ENCODE measurements around the gene CYP24A1.

CYP24A1 gene

GRCh38 chr20:54116550-54117235, 57.1 kb downstream of the CYP24A1 start:
- no peak overlapping the region for H3K4me3 ChIP-seq
- H3K36me3 ChIP-seq: no peaks in the 10 kb centered on the region
- TF ChIP-seq Cebpa-rat (IDR thresholded peaks at IDR 0.05): no peak
- no peak overlapping the region for H3K27ac ChIP-seq
- 0 out of 2 replicates have a peak, but pooled peaks cover under 1% of the 10 kb centered on the region for H3K9me3 ChIP-seq
- no peaks in the 10 kb centered on the region for H3K4me1 ChIP-seq
- no peak overlapping the region for H3K9ac ChIP-seq
- no peaks in the 10 kb centered on the region for H3K27me3 ChIP-seq
- H3K4me2 ChIP-seq: no peak overlapping the region
- H4K20me1 ChIP-seq: no peaks in the 10 kb centered on the region

DNA sequence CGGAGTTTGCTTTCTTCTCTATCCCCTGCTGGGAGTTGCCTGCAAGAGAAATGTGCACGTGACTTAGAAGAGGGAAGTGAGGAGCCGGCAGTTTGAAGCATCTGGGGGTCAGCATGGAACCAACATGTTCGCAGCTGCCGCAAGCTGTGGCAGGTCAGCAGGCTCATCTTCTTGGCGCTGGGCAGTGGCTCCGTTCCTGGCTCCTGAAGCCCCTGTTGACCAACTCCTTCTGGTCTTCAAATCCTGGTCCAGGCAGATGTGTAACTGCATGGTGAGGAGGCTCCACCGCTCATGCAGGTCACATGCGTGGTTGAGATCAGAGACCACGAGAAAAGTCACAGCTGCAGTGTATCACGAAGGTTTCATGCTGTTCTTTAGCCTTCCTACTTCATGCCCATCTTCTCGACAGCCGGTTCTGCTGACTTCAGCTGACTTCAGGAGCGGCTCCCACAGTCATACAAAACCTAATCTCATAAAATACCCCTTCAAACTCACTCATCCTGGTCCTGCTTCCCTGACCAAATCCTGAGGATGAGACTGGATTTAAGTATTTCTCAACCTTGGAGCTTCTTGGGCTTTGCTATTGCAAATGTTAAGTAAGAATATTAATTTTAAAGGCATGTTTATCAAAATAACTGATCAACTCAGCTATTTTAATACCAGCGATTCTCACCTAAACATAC, 58.5 kb downstream of the CYP24A1 start:
- no peaks in the 10 kb centered on the region for H4K20me1 ChIP-seq
- no peak overlapping the region for H3K4me3 ChIP-seq
- no peaks in the 10 kb centered on the region for H3K27me3 ChIP-seq

DNA sequence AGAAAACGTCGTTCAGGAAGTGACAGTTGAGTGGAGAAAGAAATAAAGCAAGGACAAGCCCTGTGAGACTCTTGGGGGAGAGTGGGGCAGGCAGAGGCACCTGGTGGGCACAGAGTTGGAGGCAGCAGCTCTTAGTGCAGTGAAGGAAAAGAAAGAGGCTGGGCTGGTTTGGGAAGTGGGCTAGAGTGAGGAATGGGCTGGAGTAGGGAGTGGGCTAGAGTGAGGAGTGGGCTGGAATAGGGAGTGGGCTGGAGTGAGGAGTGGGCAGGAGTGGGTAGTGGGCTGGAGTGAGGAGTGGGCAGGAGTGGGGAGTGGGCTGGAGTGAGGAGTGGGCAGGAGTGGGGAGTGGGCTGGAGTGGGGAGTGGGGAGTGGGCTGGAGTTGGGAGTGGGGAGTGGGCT, 59.7 kb downstream of the CYP24A1 start:
- Histone ChIP-seq H3K4me2 (no peak overlapping the region), H3K4me1 (no peaks in the 10 kb centered on the region), H3K4me3 (no peak overlapping the region), H4K20me1 (no peaks in the 10 kb centered on the region), H3K9me3 (peaks cover 7% of the 10 kb centered on the region; the same call in 1 of the 2 replicates), H3K36me3 (no peaks in the 10 kb centered on the region), H3K27me3 (no peaks in the 10 kb centered on the region), H3K27ac (no peak overlapping the region), H3K9ac (no peak overlapping the region)
- no peak for TF ChIP-seq Cebpa-rat (IDR thresholded peaks at IDR 0.05)

More for the DNA sequence above, 58.5 kb downstream of the CYP24A1 start:
- TF ChIP-seq Cebpa-rat (IDR thresholded peaks at IDR 0.05): no peak
- Histone ChIP-seq H3K9ac (no peak overlapping the region), H3K9me3 (peaks cover 7% of the 10 kb centered on the region; the same call in 1 of the 2 replicates), H3K36me3 (no peaks in the 10 kb centered on the region), H3K4me2 (no peak overlapping the region), H3K4me1 (no peaks in the 10 kb centered on the region), H3K27ac (no peak overlapping the region)

DNA sequence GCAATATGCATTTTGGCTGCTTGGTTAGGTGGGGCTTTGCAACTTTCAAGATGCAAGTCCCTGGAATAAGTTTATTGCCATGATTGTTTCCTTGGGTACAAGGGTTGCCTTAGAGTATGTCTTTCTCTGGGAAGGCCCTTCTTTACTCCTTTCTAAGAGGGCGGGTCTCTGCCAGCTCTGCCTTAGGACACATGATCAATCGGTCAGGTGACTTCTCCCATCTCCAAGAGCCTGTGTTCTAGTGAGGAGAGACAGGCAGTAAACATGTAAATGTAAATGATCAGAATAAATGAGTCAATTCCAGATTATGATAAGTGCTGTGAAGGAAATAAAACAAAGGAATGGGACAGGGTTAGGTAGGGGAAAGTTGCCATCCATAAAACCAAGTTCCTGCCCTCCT, 60.2 kb downstream of the CYP24A1 start:
- H3K9me3 ChIP-seq: peaks cover 7% of the 10 kb centered on the region; the same call in 1 of the 2 replicates
- no peak for TF ChIP-seq Cebpa-rat (IDR thresholded peaks at IDR 0.05)
- H3K9ac ChIP-seq: no peak overlapping the region
- H3K27me3 ChIP-seq: no peaks in the 10 kb centered on the region
- H3K4me1 ChIP-seq: no peaks in the 10 kb centered on the region
- no peaks in the 10 kb centered on the region for H4K20me1 ChIP-seq
- H3K27ac ChIP-seq: no peak overlapping the region
- no peaks in the 10 kb centered on the region for H3K36me3 ChIP-seq
- H3K4me3 ChIP-seq: no peak overlapping the region
- no peak overlapping the region for H3K4me2 ChIP-seq

GRCh38 chr20:54112221-54112884, 61.4 kb downstream of the CYP24A1 start:
- H3K27me3 ChIP-seq: no peaks in the 10 kb centered on the region
- no peak overlapping the region for H3K27ac ChIP-seq
- TF ChIP-seq Cebpa-rat (IDR thresholded peaks at IDR 0.05): no peak
- peaks cover 7% of the 10 kb centered on the region; the same call in 1 of the 2 replicates for H3K9me3 ChIP-seq
- no peak overlapping the region for H3K4me3 ChIP-seq
- H3K4me1 ChIP-seq: no peaks in the 10 kb centered on the region
- no peak overlapping the region for H3K4me2 ChIP-seq
- no peaks in the 10 kb centered on the region for H3K36me3 ChIP-seq
- no peak overlapping the region for H3K9ac ChIP-seq
- H4K20me1 ChIP-seq: no peaks in the 10 kb centered on the region

- peaks cover 7% of the 10 kb centered on the region; the same call in 1 of the 2 replicates for H3K9me3 ChIP-seq
- H3K27me3 ChIP-seq: no peaks in the 10 kb centered on the region
- no peak for TF ChIP-seq Cebpa-rat (IDR thresholded peaks at IDR 0.05)
- no peaks in the 10 kb centered on the region for H3K36me3 ChIP-seq
- H3K4me2 ChIP-seq: no peak overlapping the region
- no peak overlapping the region for H3K4me3 ChIP-seq
- no peaks in the 10 kb centered on the region for H3K4me1 ChIP-seq
- H4K20me1 ChIP-seq: no peaks in the 10 kb centered on the region
- H3K27ac ChIP-seq: no peak overlapping the region
- no peak overlapping the region for H3K9ac ChIP-seq
Observed at GRCh38 chr20:54111460-54111859, 62.3 kb downstream of the CYP24A1 start.

- Histone ChIP-seq H3K4me3 (no peak overlapping the region), H3K9ac (no peak overlapping the region), H3K9me3 (peaks cover 7% of the 10 kb centered on the region; the same call in 1 of the 2 replicates), H4K20me1 (no peaks in the 10 kb centered on the region), H3K4me1 (no peaks in the 10 kb centered on the region), H3K27me3 (no peaks in the 10 kb centered on the region), H3K27ac (no peak overlapping the region), H3K4me2 (no peak overlapping the region), H3K36me3 (no peaks in the 10 kb centered on the region)
- TF ChIP-seq Cebpa-rat (IDR thresholded peaks at IDR 0.05): no peak
Observed at GRCh38 chr20:54110457-54110856, 63.3 kb downstream of the CYP24A1 start.

DNA sequence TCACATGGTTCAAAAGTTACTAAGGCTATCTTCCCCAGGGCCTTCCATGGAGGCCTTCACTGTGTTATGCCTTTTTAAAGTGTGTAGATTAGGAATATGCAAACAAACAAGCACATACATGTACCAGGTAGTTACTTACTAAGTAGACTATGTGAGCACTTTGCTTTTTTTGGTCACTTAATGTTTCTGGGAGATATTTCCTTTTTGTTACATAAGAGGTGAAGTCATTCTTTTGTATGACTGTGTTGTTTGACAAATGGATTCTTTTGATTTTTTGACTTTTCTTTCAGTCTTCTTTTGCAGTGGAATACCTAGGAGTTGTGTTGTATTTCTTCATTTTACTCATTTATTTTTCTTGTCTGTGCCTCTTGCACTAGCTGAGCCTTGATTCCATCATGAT, 63.7 kb downstream of the CYP24A1 start:
- no peaks in the 10 kb centered on the region for H3K4me1 ChIP-seq
- H4K20me1 ChIP-seq: no peaks in the 10 kb centered on the region
- H3K9ac ChIP-seq: no peak overlapping the region
- H3K27me3 ChIP-seq: no peaks in the 10 kb centered on the region
- H3K27ac ChIP-seq: no peak overlapping the region
- no peak overlapping the region for H3K4me3 ChIP-seq
- H3K9me3 ChIP-seq: peaks cover 7% of the 10 kb centered on the region; the same call in 1 of the 2 replicates
- H3K36me3 ChIP-seq: no peaks in the 10 kb centered on the region
- TF ChIP-seq Cebpa-rat (IDR thresholded peaks at IDR 0.05): no peak
- H3K4me2 ChIP-seq: no peak overlapping the region

- Histone ChIP-seq H3K4me3 (no peak overlapping the region), H3K27ac (no peak overlapping the region), H3K4me1 (no peaks in the 10 kb centered on the region), H3K36me3 (no peaks in the 10 kb centered on the region), H4K20me1 (no peaks in the 10 kb centered on the region), H3K27me3 (no peaks in the 10 kb centered on the region), H3K4me2 (no peak overlapping the region), H3K9me3 (peaks cover 7% of the 10 kb centered on the region; the same call in 1 of the 2 replicates), H3K9ac (no peak overlapping the region)
- TF ChIP-seq Cebpa-rat (IDR thresholded peaks at IDR 0.05): no peak
Observed at GRCh38 chr20:54108817-54109216, 65.0 kb downstream of the CYP24A1 start.

DNA sequence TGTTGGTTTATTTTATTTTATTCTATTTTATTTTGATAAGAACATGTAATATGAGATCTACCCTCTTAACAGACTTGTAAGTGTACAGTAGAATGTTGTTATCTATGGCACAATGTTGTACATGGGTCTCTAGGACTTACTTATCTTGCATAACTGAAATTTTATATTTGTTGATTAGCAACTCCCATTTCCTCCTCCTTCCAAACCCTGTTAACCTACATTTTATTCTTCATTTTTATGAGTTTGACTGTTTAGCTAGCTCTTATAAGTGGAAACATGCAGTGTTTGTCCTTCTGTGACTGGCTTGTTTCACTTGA, 65.5 kb downstream of the CYP24A1 start:
- H3K4me1 ChIP-seq: no peaks in the 10 kb centered on the region
- TF ChIP-seq Cebpa-rat (IDR thresholded peaks at IDR 0.05): no peak
- no peaks in the 10 kb centered on the region for H3K36me3 ChIP-seq
- H4K20me1 ChIP-seq: no peaks in the 10 kb centered on the region
- H3K27ac ChIP-seq: no peak overlapping the region
- H3K4me2 ChIP-seq: no peak overlapping the region
- H3K27me3 ChIP-seq: no peaks in the 10 kb centered on the region
- H3K9ac ChIP-seq: no peak overlapping the region
- H3K4me3 ChIP-seq: no peak overlapping the region
- H3K9me3 ChIP-seq: peaks cover 7% of the 10 kb centered on the region; the same call in 1 of the 2 replicates

All from BLaER1 (cell line).